GM20000 (cell line): ENCODE results near the gene COL1A1.

ENCODE experiments used
- DNase-seq: peaks from one replicate; pipeline ENCODE4 v3.0.0; 2012; ENCODE audit warnings: low spot score
- CTCF ChIP-seq: IDR thresholded peaks from 2 replicates; pipeline ENCODE4 v1.5.1; 2012; ENCODE audit warnings: mild to moderate bottlenecking, control low read depth; ENCODE audit errors: extremely low read depth, missing control alignments

The COL1A1 gene

DNA sequence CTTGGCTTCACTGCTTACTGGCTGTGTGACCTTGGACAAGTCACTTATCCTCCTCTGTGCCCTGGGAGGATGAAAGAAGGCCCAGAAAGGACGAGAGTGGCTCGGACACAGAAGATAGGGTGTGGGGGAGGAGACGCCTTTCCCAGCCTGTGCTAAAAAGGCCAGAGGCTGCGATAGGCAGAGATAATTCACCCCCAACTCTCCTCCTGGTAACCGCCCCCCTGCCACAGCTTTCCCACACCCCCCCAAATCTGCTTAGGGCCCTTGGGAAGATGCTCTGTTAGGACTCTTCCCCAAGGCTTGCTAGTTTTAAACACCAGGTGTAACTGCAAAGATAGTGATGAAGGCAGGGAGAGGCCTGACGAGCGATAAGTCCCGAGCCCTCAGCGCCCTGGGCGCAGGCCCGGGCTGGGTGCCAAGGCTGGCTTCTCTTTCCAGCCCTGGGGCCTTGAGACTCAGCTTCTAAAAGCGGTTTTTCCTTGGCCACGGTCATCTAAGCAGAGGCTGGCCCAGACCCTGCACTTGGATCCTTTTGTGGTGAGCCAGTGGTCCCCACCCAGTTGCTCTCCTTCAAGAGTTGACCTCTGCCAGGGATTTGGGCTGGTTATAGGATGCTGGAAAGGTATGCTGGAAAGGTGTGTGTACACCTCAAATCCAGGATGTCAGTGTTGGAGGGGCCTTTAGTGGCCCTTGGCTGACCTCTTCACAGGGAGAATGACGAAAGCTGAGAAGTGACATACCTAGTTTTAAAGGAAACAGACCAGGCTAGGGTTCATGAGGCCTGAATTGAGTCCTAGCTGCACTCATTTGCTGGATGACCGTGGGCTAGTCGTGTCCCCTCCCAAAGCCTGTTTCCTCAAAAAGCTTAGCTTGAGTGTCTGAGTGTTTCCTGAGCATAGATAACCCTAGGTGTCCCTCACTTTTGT lies 47.5 kb downstream of the COL1A1 start:
- DNase-seq, result no peak
- TF ChIP-seq CTCF, result no peak

- no peak for DNase-seq
- TF ChIP-seq CTCF, result no peak
Measured at GRCh38 chr17:50152736-50153135, 48.7 kb downstream of the COL1A1 start.

DNA sequence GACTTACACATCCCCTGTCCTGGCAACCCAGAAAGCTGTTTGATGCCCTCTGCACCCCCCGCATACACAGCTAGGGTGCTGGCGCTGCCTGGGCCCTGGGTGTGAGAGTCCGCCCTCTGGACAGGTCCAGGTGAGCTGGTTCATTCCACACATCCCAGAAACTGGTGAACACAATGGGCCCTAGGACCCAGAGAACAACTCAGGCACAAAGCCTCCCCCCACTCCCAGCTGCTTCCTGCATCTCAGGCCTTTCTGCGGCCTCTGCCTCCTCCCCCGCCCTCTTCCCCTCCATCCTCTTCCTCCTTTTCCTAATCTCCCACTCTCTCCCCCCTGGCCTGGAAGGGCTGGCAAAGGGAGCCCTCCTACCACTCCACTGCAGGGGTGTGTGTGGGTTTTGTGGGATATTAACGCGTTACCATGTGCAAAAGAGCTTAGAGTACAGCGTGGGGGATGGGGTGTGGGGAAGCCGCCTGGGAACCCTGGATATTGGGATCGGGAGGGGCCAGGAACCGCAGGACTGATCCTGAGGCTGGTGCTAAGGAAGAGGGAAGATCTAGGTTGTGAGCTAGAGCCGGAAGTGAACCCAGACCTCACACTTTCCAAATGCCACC lies 49.4 kb downstream of the COL1A1 start:
- DNase-seq, result peak; percentile 80
- no peak for TF ChIP-seq CTCF

DNA sequence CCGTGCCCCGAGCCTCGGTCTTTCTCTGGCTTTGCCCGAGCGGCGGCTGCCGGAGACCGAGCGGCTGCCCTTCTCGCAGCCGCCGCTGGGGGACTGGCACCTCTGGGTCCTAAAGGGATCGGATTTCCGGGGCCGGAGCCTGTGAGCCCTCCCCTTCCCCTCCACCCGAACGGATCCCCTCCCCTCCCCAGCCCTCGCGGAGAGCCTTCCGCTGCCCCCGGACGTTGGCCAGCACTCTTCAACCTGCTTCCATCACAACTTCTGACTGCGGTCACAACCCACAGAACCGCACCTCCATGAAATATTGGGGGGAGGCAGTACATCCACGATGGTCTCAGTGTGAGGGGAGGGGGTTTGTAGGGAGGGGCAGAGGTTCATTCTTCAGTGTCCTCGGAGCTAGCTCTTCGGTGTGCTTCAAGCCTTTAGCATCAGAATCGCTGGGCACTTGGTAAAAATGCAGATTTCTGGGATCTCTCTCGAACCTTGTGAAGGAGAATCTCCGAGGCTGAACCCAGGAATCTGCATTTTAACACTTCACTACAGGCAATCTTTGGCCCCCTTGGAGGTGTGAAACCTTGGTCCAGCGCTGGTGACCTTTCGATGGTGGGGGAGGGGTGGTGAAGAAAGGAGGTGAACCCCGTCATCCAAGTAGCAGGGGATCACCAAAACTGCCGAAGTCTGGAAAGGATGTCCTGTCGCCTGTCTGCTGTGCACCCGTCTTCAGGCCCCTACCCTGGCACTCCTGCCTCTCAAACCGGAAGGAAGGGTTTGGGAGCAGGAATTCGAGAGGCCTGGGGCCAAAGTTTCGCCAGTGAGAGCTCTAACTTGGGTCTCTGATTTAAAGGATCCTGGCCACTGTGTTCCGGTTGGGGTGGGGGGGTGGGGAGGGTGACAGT lies 50.1 kb downstream of the COL1A1 start:
- peak; percentile 37 for TF ChIP-seq CTCF

DNA sequence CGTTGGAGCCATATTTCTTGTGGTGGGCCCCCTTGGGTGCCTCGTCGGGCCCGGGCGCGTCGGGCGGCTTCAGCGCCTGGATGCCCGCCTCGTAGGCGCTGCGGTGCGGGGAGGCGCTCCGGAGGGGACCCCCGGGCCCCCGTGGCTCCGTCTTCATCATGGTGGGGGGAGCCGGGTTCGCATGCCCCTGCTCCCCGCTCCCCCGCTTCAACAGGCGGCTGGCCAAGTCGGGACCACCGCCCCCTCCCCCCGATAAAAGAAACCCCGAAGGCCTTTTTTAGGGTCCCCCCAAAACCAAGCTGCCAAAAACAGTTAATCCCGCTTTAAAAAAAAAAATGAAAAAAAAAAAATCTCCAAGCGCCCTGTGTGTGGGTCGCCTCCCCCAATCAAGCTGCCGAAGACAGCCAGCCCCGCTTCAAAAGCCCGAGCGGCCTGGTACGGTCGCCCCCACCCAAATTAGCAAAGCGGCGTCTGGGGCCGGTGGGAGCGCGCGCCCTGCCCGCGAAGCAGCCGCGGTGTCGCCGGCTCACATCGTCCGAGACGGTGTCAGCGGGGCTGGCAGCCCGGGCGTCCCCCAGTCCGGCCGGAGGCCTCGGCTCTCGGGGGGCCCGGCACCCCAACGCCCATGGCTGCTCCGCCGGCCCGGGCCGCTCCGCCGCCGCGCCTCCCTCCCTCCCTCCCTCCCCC lies 50.9 kb downstream of the COL1A1 start, which contains the start of gene PPP1R9B:
Gene PPP1R9B (minus strand): TSS at position 324 of the 687 bp plus-strand sequence. CDS start 164 bp downstream, at position 160.
- TF ChIP-seq CTCF, result no peak
- DNase-seq, result no peak

More for the DNA sequence above, 50.1 kb downstream of the COL1A1 start:
- peak; percentile 97 for DNase-seq

- TF ChIP-seq CTCF, result no peak
- DNase-seq, result peak; percentile 73
Measured at GRCh38 chr17:50149417-50150353, 51.7 kb downstream of the COL1A1 start.
